Activated CD4-positive, alpha-beta memory T cell treated with anti-CD3 and anti-CD28 coated beads, Interleukin-2, amount 10 ng/mL, durations not matched to agents 7 days and 5 days (primary cell): ENCODE measurements around the gene ARL5B. TPM values are rescaled to one million over a fixed set of nuclear protein-coding genes. Genes with fewer than 3 reads are reported as not detected.

Source experiments
- CTCF ChIA-PET: fragments of 350-600 bp; sonication (Branson Sonifier 250); formaldehyde crosslinking; loops from one replicate; lab custom pipeline; 2021; ENCODE audit warnings: antibody characterized with exemption, inconsistent platforms; lab: Charles Lee
- POLR2A ChIA-PET: fragments of 350-600 bp; sonication (Branson Sonifier 250); formaldehyde crosslinking; loops from one replicate; lab custom pipeline; 2021; ENCODE audit warnings: antibody characterized with exemption; lab: Charles Lee
- DNase-seq: peaks from one replicate; pipeline ENCODE4 v3.0.0-alpha.2; 2020
- H3K27ac Mint-ChIP-seq: one replicate; pipeline ENCODE4 v1.8.0; 2021; ENCODE audit warnings: mild to moderate bottlenecking, mixed read lengths
- H3K27me3 Mint-ChIP-seq: one replicate; pipeline ENCODE4 v1.8.0; 2021; ENCODE audit warnings: mixed read lengths
- H3K36me3 Mint-ChIP-seq: one replicate; pipeline ENCODE4 v1.8.0; 2021; ENCODE audit warnings: low read depth, mixed read lengths
- H3K4me1 Mint-ChIP-seq: one replicate; pipeline ENCODE4 v1.8.0; 2021; ENCODE audit warnings: mixed read lengths
- H3K4me3 Mint-ChIP-seq: one replicate; pipeline ENCODE4 v1.8.0; 2021; ENCODE audit warnings: mild to moderate bottlenecking, mixed read lengths
- H3K9me3 Mint-ChIP-seq: one replicate; pipeline ENCODE4 v1.8.0; 2021; ENCODE audit warnings: mixed read lengths
- total RNA-seq, 2 experiments: library from RNA; stranded (reverse); gene quantifications; one replicate each; pipeline ENCODE4 v1.2.3, GENCODE V29; 2021

Gene ARL5B
- total RNA-seq, 2 experiments from 2014 or later, result 19.3 to 20.4 TPM

DNA sequence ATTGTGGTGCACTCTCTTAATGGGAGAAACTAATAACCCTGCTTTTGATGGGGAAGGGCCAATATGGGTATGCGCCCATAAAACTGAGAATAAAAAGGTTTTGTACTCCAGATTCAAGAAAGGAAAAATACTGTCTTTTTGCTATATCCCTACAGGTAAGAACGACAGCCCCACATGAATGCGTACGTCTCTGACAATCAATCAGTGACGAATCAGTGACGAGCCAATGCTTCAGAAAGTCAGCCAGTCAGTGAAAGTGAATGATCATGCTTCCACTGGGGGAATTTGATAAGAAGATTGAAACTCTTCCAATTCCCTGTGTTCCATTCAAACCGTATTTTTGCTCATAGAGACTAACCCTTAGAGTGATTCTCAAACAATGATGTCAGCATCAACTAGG is 26.3 kb downstream of the ARL5B start:
- Mint-ChIP-seq H3K27me3 (peaks cover 2% of the 10 kb centered on the region), H3K36me3 (peaks cover 19% of the 10 kb centered on the region), H3K27ac (no peak overlapping the region), H3K4me3 (no peak overlapping the region), H3K9me3 (no peaks in the 10 kb centered on the region), H3K4me1 (peaks cover 11% of the 10 kb centered on the region)
- DNase-seq, result no peak
- ChIA-PET POLR2A (no interaction called here), CTCF (no interaction called here)

DNA sequence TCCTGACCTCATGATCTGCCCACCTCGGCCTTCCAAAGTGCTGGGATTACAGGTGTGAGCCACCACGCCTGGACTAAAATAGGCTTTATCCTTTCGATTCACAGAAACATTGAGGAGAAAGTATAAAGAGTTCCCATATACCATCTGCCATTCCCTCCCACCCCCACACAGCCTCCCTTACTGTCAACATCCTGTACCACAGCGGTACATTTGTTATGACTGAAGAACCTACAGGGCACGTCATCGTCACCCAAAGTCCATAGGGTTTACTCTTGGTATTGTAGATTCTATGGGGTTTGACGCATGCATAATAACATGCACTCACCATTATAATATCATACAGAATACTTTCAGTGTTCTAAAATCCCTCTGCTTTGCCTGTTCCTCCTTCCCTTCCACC is 28.0 kb downstream of the ARL5B start:
- H3K4me3 Mint-ChIP-seq, result no peak overlapping the region
- H3K27me3 Mint-ChIP-seq, result peaks cover 2% of the 10 kb centered on the region
- no peaks in the 10 kb centered on the region for H3K9me3 Mint-ChIP-seq
- peaks cover 11% of the 10 kb centered on the region for H3K4me1 Mint-ChIP-seq
- peaks cover 10% of the 10 kb centered on the region for H3K36me3 Mint-ChIP-seq
- POLR2A ChIA-PET, result no interaction called here
- no peak overlapping the region for H3K27ac Mint-ChIP-seq
- CTCF ChIA-PET, result interaction anchor here (0.6 kb wide), 1 partner anchor 185 kb away, joined by 4 read pairs; no protein-coding TSS in a partner anchor
- DNase-seq, result no peak

DNA sequence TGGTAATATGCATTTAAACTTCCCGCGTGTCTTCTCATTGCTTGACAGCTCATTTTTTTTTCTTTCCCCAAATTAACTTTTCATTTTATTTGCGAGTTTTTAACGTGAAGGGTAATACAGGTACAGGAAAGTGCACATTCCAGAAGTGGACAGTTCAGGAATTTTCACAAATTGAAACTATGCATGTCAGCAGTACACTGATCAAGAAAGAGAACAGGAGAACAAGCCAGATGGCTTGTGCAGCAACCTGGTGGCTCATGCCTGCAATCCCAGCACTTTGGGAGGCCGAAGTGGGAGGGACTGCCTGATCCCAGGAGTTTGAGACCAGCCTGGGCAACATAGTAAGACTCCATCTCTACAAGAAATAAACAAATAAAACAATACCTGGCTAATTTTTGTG is 28.5 kb downstream of the ARL5B start:
- peaks cover 11% of the 10 kb centered on the region for H3K4me1 Mint-ChIP-seq
- no peak overlapping the region for H3K4me3 Mint-ChIP-seq
- H3K27ac Mint-ChIP-seq, result no peak overlapping the region
- H3K36me3 Mint-ChIP-seq, result peaks cover 6% of the 10 kb centered on the region
- no peak for DNase-seq
- H3K9me3 Mint-ChIP-seq, result no peaks in the 10 kb centered on the region
- CTCF ChIA-PET, result interaction anchor here (0.6 kb wide), 1 partner anchor 185 kb away, joined by 4 read pairs; no protein-coding TSS in a partner anchor
- POLR2A ChIA-PET, result no interaction called here
- peaks cover 2% of the 10 kb centered on the region for H3K27me3 Mint-ChIP-seq

DNA sequence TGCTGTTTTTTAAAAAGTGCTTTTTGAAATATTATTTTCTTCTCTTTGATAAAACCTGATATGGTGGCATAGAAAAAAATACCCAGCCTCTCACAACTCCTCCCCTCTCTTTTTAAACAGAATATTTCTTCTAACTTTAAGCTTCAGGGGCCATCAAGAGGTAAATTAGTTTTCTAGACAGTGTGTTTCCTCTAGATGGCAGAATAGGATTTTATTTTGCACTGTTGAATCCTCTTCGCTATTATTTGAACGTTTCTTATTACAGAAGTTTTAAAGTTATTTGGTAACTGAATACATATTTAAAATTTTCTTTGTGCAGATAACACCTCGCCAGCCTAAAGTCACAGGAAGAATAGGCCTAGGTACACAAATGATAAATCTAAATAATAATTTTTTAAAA is 30.3 kb downstream of the ARL5B start:
- ChIA-PET CTCF (no interaction called here), POLR2A (no interaction called here)
- peaks cover 2% of the 10 kb centered on the region for H3K27me3 Mint-ChIP-seq
- H3K4me3 Mint-ChIP-seq, result no peak overlapping the region
- H3K27ac Mint-ChIP-seq, result no peak overlapping the region
- H3K4me1 Mint-ChIP-seq, result peaks cover 9% of the 10 kb centered on the region
- H3K9me3 Mint-ChIP-seq, result no peaks in the 10 kb centered on the region
- no peak for DNase-seq
- no peaks in the 10 kb centered on the region for H3K36me3 Mint-ChIP-seq

DNA sequence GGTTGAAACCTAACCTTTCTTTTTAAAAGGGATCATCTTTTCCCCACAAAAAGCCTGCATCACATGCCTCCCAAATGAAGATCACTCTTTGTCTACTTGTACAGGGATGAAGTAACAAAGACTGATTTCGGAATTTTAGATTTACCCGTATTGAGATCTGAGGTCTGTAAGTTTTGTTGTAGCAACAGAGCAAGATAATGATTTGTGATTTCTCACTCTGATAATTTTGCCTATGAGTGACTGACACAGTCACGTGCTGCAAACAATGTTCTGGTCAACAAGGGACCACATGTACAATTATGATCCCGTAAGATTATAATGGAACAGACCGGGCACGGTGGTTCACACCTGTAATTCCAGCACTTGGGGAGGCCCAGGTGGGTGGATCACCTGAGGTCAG is 31.3 kb downstream of the ARL5B start:
- Mint-ChIP-seq H3K36me3 (no peaks in the 10 kb centered on the region), H3K4me3 (no peak overlapping the region), H3K27me3 (peaks cover 2% of the 10 kb centered on the region), H3K4me1 (no peaks in the 10 kb centered on the region), H3K27ac (no peak overlapping the region), H3K9me3 (no peaks in the 10 kb centered on the region)
- ChIA-PET CTCF (no interaction called here), POLR2A (no interaction called here)
- no peak for DNase-seq

DNA sequence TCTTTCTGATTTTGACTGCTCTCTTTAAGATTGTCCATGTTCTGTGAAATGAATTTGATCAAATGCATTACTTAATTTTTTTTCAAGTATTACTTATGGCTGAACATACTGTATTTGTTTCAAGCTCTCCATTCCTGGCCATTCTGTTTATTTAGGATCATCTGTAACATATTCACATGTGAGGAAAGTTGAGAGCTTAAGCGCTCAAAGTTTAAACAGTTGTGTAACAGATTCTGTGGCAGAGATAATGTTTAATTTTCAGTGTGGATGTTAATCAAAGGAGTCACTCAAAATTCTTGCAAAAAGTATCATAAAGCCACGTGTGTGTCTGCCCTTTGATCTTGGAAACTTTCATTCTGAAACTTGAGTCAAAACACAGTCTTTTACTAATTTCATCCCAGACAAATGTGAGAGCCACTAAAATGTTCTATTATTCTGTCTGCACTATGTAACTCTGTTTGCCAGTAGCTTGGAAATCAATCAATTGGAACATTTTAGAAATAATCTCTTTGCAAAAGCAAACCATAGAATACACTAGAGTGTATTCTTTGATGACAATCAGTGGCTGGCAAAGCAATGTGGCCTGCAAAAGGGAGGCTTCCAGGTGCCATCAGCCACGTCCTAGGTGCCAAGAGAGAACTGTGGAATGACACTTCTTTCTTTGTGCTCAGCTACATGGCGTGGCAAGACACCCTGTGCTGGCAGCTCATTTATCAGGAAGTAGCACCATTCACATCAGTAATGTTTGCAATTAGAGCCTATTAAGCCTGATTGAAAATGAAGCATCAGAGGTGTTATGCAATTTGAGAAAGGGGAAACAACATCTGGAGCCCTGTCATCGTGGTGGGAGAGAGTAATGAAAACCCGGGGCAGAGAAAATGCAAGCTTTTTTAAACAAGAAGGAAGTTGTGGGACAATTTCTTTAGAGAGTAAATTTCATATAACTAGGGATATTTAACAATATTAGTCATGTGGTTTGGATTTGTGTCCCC is 40.9 kb downstream of the ARL5B start:
- ChIA-PET CTCF (no interaction called here), POLR2A (no interaction called here)
- H3K9me3 Mint-ChIP-seq, result no peaks in the 10 kb centered on the region
- H3K36me3 Mint-ChIP-seq, result no peaks in the 10 kb centered on the region
- H3K4me1 Mint-ChIP-seq, result peaks cover 5% of the 10 kb centered on the region
- no peaks in the 10 kb centered on the region for H3K27me3 Mint-ChIP-seq
- no peak overlapping the region for H3K27ac Mint-ChIP-seq
- no peak overlapping the region for H3K4me3 Mint-ChIP-seq
- no peak for DNase-seq

DNA sequence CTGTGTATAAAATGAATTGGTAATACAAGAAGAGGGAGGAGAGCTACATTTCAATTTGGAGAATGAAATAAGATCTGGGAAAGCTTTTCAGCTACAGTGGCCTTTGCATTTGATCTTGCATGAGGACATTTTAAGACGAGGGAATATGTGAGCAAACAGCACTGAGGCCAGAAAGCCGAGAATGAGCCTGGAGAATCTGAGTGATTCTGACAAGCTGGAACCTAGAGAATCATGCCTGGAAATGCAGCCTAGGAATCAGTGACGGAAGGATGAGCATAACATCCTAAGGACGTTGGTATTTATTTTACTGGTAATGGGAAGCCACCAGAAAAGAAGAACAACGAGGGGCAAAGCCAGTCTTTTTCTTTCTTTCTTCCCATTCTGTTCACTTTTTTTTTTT is 44.3 kb downstream of the ARL5B start:
- Mint-ChIP-seq H3K4me1 (peaks cover 5% of the 10 kb centered on the region), H3K36me3 (no peaks in the 10 kb centered on the region), H3K9me3 (no peaks in the 10 kb centered on the region), H3K27ac (no peak overlapping the region), H3K27me3 (no peaks in the 10 kb centered on the region), H3K4me3 (no peak overlapping the region)
- POLR2A ChIA-PET, result no interaction called here
- CTCF ChIA-PET, result no interaction called here
- DNase-seq, result no peak

DNA sequence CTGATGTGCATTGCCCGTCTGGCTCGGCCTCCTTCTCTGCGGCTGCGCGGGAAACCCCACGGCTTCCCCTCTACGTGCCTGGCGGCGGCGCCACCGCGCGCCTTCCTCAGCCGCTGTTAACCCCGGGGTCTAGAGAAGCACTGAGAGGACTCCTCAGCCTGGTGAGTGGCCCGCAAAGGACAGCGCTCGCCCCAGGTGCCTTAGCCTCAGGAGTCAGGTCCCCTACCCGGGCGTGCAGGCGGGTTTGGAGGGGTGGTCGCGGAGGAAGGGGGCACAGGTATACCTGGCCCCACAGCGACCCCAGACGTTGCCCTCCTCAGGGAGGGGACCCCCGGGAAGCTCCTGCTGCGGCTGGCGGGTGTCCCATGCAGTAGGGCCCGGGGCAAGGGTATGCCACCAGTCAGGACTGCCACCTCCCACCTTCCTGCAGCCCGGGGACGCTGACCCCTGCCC is 51.0 kb downstream of the ARL5B start:
- Mint-ChIP-seq H3K4me1 (no peaks in the 10 kb centered on the region), H3K9me3 (peaks cover 2% of the 10 kb centered on the region), H3K4me3 (no peak overlapping the region), H3K36me3 (no peaks in the 10 kb centered on the region), H3K27ac (no peak overlapping the region), H3K27me3 (no peaks in the 10 kb centered on the region)
- POLR2A ChIA-PET, result no interaction called here
- CTCF ChIA-PET, result no interaction called here
- DNase-seq, result no peak

DNA sequence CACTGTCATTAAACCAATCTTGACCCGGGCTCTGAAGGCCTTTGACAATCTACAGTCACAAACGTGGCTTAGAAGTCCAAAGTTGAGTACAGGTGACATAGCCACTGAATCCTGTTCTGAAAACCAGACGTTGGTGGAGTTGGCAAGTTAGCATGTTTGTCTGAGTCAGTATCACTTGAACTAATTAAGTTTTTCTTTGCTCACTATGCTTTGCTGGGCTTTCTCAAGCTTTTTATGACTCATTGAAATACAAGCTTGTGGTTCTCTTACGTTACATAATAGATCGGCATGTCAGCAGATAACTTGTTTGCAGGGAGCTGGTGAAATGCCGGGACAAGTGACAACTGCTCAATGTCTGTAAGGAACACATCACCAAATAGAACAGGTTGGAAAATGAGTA is 53.8 kb downstream of the ARL5B start:
- Mint-ChIP-seq H3K27me3 (no peaks in the 10 kb centered on the region), H3K9me3 (peaks cover 2% of the 10 kb centered on the region), H3K4me3 (no peak overlapping the region), H3K36me3 (no peaks in the 10 kb centered on the region), H3K4me1 (no peaks in the 10 kb centered on the region), H3K27ac (no peak overlapping the region)
- ChIA-PET POLR2A (no interaction called here), CTCF (no interaction called here)
- no peak for DNase-seq

DNA sequence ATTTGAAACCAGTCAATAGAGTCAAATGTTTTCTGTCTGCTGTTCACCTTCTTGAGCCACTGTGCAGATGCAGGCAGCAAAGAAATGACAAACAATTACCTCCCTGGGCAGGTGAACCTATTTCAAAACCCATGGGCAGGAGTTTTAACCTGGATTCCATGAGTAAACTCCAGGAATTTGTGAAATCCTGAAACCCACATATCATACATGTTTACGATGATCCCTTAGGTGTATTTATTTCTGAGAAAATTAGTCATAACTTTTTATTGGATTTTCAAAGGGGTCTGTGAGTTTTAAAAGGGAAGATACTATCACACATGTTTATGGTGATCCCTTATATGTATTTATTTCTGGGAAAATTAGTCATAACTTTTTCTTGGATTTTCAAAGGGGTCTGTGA is 59.8 kb downstream of the ARL5B start:
- no peaks in the 10 kb centered on the region for H3K36me3 Mint-ChIP-seq

DNA sequence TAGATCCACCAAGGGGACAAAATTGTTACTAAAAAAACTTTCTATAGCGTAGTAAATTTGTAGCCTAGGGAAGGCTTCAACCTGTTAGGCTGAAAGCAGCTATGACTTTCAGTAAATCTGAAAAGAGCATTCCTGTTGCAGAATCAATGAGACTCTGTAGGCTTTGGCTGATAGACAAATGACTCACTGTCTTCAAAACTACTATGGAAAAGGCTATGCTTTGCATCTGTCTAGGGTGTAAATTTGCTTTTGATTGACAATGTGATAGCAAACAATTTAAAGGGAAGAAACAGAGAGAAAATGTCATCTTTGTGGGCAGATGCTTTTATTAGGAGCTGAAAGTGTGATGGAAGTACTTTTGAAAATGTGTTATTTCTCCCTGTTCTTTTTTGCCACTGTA is 60.6 kb downstream of the ARL5B start:
- Mint-ChIP-seq H3K4me1 (no peaks in the 10 kb centered on the region), H3K27me3 (peaks cover 4% of the 10 kb centered on the region), H3K36me3 (no peaks in the 10 kb centered on the region), H3K27ac (no peak overlapping the region), H3K9me3 (no peaks in the 10 kb centered on the region), H3K4me3 (no peak overlapping the region)
- POLR2A ChIA-PET, result no interaction called here
- CTCF ChIA-PET, result no interaction called here
- DNase-seq, result no peak

More for the DNA sequence above, 59.8 kb downstream of the ARL5B start:
- Mint-ChIP-seq H3K27ac (no peak overlapping the region), H3K4me3 (no peak overlapping the region), H3K9me3 (no peaks in the 10 kb centered on the region), H3K27me3 (peaks cover 4% of the 10 kb centered on the region), H3K4me1 (no peaks in the 10 kb centered on the region)
- CTCF ChIA-PET, result no interaction called here
- no peak for DNase-seq
- POLR2A ChIA-PET, result no interaction called here

DNA sequence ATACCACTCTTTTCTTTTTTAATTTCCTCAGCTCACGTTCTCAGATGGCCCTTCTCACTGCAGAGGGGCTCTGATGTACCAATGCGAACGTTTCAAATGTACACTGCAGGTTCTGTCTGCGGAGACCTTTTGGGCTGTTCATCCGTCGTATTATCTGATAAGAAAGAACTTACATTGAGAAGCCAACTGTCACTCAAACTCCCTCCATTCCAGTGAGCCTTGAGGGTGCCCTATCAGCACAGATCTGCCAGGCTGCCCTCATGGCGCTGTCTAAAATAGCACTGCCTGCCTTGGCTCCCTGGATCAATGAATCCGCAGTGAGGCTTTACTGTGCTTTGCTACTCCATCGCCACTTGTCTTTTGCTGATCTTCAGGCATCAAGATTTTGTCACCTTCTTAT is 61.8 kb downstream of the ARL5B start:
- H3K4me1 Mint-ChIP-seq, result no peaks in the 10 kb centered on the region
- peaks cover 4% of the 10 kb centered on the region for H3K27me3 Mint-ChIP-seq
- H3K27ac Mint-ChIP-seq, result no peak overlapping the region
- CTCF ChIA-PET, result no interaction called here
- H3K4me3 Mint-ChIP-seq, result no peak overlapping the region
- no peak for DNase-seq
- POLR2A ChIA-PET, result no interaction called here
- no peaks in the 10 kb centered on the region for H3K36me3 Mint-ChIP-seq
- no peaks in the 10 kb centered on the region for H3K9me3 Mint-ChIP-seq

DNA sequence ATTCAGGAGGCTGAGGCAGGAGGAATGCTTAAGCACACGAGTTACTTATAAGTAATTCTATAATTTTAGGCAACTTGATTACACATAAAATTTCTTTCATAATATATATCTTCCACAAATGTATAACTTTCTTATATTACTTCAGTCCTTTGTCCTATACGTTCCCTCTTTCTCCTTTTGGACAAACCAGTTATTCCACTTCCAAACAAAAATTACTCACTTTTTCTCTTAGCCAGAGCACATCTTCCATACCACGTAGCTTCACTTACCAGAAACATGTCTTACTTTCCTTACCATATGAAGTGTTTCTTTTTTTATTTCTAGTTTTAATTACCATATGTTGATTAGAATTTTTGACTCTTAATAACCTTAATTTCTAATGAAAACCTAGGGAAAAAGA is 64.6 kb downstream of the ARL5B start:
- POLR2A ChIA-PET, result no interaction called here
- no peak for DNase-seq
- Mint-ChIP-seq H3K4me1 (no peaks in the 10 kb centered on the region), H3K27ac (no peak overlapping the region), H3K27me3 (peaks cover 4% of the 10 kb centered on the region), H3K9me3 (no peaks in the 10 kb centered on the region), H3K4me3 (no peak overlapping the region), H3K36me3 (no peaks in the 10 kb centered on the region)
- CTCF ChIA-PET, result no interaction called here
